ENCODE measurements around the gene NLK. TPM values are rescaled to one million over a fixed set of nuclear protein-coding genes. Genes with fewer than 3 reads are reported as not detected.
A peak's percentile ranks its signal among the peaks of the same experiment; 100 is the strongest.

Gene NLK
- total RNA-seq, 2 donors from 2014 or later: 19.8 to 37.0 TPM

GRCh38 chr17:28038802-28039201 is 3.7 kb upstream of the NLK start:
- no peak for DNase-seq (ENCODE audit: low spot score)
- intact Hi-C loops (cut with DNase I): no loop called here
- no peaks in the 10 kb centered on the region for H3K9me3 ChIP-seq
- no peak overlapping the region for H3K27ac ChIP-seq
- H3K4me1 ChIP-seq (replicated peaks): peaks cover 9% of the 10 kb centered on the region
- H3K4me3 ChIP-seq: no peak overlapping the region
- 21% methylated on average over 1 of the region's 1 CpG for WGBS
- H3K36me3 ChIP-seq: no peaks in the 10 kb centered on the region
- no peaks in the 10 kb centered on the region for H3K27me3 ChIP-seq (replicated peaks; ENCODE audit: insufficient read depth)
- TF ChIP-seq POLR2AphosphoS5 (IDR thresholded peaks at IDR 0.05): no peak
- TF ChIP-seq, protein P1, sequence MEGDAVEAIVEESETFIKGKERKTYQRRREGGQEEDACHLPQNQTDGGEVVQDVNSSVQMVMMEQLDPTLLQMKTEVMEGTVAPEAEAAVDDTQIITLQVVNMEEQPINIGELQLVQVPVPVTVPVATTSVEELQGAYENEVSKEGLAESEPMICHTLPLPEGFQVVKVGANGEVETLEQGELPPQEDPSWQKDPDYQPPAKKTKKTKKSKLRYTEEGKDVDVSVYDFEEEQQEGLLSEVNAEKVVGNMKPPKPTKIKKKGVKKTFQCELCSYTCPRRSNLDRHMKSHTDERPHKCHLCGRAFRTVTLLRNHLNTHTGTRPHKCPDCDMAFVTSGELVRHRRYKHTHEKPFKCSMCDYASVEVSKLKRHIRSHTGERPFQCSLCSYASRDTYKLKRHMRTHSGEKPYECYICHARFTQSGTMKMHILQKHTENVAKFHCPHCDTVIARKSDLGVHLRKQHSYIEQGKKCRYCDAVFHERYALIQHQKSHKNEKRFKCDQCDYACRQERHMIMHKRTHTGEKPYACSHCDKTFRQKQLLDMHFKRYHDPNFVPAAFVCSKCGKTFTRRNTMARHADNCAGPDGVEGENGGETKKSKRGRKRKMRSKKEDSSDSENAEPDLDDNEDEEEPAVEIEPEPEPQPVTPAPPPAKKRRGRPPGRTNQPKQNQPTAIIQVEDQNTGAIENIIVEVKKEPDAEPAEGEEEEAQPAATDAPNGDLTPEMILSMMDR (IDR thresholded peaks at IDR 0.05): no peak
- TF ChIP-seq POLR2A (IDR thresholded peaks at IDR 0.05): no peak

- TF ChIP-seq, protein P1 (IDR thresholded peaks at IDR 0.05): no peak
- TF ChIP-seq POLR2A (IDR thresholded peaks at IDR 0.05): no peak
- no peak for TF ChIP-seq POLR2AphosphoS5 (IDR thresholded peaks at IDR 0.05)
- intact Hi-C loops (cut with DNase I): no loop called here
- Histone ChIP-seq H3K4me3 (no peak overlapping the region), H3K9me3 (no peaks in the 10 kb centered on the region), H3K27me3 (replicated peaks; ENCODE audit: insufficient read depth) (no peaks in the 10 kb centered on the region), H3K36me3 (no peaks in the 10 kb centered on the region), H3K27ac (no peak overlapping the region), H3K4me1 (replicated peaks) (peaks cover 9% of the 10 kb centered on the region)
- 72% methylated on average over 3 of the region's 3 CpGs for WGBS
- DNase-seq (ENCODE audit: low spot score): no peak
Observed at GRCh38 chr17:28039251-28039650, 3.2 kb upstream of the NLK start.

DNA sequence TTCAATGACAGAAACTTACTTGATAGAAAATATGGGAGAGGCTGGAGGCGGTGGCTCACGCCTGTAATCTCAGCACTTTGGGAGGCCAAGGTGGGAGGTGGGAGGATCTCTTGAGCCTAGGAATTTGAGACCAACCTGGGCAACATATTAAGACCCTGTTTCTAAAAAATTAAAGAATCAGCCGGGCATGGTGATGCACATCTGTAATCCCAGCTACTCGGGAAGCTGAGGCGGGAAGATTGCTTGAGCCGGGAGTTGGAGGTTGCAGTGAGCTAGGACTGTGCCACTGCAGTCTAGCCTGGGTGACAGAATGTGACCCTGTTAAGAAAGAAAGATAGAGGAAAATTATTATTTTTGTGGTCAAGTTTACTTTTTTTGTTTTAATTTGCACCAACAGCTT is 2.1 kb upstream of the NLK start:
- H3K27me3 ChIP-seq (replicated peaks; ENCODE audit: insufficient read depth): no peaks in the 10 kb centered on the region
- H3K4me1 ChIP-seq (replicated peaks): peaks cover 9% of the 10 kb centered on the region
- TF ChIP-seq POLR2AphosphoS5 (IDR thresholded peaks at IDR 0.05) (no peak), POLR2A (IDR thresholded peaks at IDR 0.05) (no peak)
- TF ChIP-seq, protein P1 (IDR thresholded peaks at IDR 0.05): no peak
- WGBS: 94% methylated on average over 6 of the region's 6 CpGs
- no peak overlapping the region for H3K4me3 ChIP-seq
- DNase-seq (ENCODE audit: low spot score): no peak
- H3K27ac ChIP-seq: no peak overlapping the region
- no peaks in the 10 kb centered on the region for H3K9me3 ChIP-seq
- intact Hi-C loops (cut with DNase I): no loop called here
- H3K36me3 ChIP-seq: no peaks in the 10 kb centered on the region

- intact Hi-C loops (cut with DNase I): no loop called here
- TF ChIP-seq POLR2A (IDR thresholded peaks at IDR 0.05) (peak; percentile 67), POLR2AphosphoS5 (IDR thresholded peaks at IDR 0.05) (peak; percentile 94)
- TF ChIP-seq, protein P1 (IDR thresholded peaks at IDR 0.05): no peak
- Histone ChIP-seq H3K9me3 (no peaks in the 10 kb centered on the region), H3K4me3 (peak overlapping the region; percentile 84 to 95), H3K27me3 (replicated peaks; ENCODE audit: insufficient read depth) (no peaks in the 10 kb centered on the region), H3K36me3 (no peaks in the 10 kb centered on the region), H3K4me1 (replicated peaks) (peaks cover 9% of the 10 kb centered on the region), H3K27ac (peak overlapping the region; percentile 84 to 85)
- WGBS: under 1% methylated on average over 43 of the region's 43 CpGs
- peak; percentile 99 for DNase-seq (ENCODE audit: low spot score)
Observed at GRCh38 chr17:28041068-28041843, 1.2 kb upstream of the NLK start.
